Measurements from ENCODE around the gene SCAMP3. TPM values are rescaled to one million over a fixed set of nuclear protein-coding genes. Genes with fewer than 3 reads are reported as not detected.

Gene SCAMP3
- 73.5 and 116 TPM in 2 replicates for total RNA-seq

GRCh38 chr1:155261852-155262673 lies at the start of gene SCAMP3:
SCAMP3 (minus strand) TSS chr1:155262360; CDS start chr1:155262151, 209 bp downstream.

DNA sequence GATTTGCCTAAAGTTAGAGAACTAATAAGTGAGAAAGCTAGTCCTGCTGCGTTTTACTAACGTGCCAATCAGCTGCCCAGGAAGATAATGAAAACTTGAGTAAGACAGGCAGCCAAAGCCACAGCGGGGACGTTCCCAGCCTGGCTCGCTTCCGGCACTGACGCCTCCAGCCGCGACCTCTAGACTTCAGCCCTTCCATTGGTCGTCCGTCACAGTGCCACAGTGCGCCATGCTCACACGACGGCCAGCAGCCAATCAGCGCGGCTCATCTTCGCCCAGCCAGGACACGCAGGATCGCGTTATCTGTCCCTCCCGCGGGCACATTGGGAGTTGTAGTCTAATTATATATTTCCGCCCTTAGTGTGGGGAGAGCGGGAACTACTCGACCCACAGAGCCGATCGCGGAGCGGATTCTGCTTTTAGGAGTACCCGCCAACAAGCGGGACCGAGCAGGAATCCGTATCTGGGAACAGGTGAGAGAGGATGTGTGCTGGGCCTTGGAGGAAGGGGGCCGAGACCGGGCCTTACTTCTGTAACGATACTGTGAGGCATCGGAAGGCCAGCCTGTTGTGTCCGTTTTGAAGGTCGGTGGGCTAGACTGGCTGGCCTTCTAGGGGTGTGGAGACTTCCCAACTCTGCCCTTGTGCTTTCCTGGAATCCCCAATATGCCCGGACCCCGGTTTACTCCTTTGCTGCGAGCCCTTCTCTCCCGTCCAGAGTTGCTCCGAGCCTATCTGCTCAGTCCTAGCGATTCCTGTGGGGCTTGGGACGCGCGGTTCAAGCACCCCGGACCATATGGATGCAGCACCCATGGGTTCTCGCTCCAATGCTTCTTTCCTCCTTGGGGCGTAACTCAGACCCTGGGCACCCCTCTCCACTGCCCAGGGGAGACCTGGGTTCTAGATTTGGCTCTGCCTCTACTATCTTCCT lies 46.6 kb upstream of the SCAMP3 start, which contains the start of gene FDPS:
TSS of gene FDPS (plus strand) at position 374 of the 930 bp plus-strand sequence. CDS start 924 bp downstream, outside the sequence.

DNA sequence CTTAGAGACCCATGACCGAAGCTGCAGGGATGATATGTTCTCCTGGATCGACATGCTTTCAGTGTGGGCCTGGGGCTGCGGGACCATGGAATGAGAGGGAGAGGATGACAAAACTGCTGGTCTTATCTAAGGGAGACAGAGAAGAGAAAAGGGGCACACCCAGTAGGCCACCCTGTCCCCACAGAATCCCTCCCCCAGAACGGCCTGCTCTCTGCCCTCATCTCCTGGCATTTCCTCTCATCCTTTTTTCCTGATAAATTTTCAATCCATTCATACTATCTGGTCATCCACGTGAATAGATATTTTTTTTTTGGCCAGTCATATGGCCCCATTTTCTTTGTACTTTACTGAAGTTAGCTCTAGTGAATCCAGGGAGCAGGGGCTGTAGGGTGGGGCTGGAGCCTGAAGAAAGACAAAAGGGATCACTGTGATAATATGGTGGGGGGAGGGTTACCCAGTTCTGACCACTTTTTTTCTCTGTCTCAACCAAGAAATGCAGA lies 39.2 kb upstream of the SCAMP3 start, which contains the start of gene PKLR:
TSS of gene PKLR (minus strand) at position 97 of the 500 bp plus-strand sequence. CDS start at position 54, 43 bp downstream.

GRCh38 chr1:155277070-155277901 lies 15.1 kb upstream of the SCAMP3 start, which contains the start of gene HCN3:
HCN3 (plus strand) TSS chr1:155277463; CDS start chr1:155277591, 128 bp downstream.

DNA sequence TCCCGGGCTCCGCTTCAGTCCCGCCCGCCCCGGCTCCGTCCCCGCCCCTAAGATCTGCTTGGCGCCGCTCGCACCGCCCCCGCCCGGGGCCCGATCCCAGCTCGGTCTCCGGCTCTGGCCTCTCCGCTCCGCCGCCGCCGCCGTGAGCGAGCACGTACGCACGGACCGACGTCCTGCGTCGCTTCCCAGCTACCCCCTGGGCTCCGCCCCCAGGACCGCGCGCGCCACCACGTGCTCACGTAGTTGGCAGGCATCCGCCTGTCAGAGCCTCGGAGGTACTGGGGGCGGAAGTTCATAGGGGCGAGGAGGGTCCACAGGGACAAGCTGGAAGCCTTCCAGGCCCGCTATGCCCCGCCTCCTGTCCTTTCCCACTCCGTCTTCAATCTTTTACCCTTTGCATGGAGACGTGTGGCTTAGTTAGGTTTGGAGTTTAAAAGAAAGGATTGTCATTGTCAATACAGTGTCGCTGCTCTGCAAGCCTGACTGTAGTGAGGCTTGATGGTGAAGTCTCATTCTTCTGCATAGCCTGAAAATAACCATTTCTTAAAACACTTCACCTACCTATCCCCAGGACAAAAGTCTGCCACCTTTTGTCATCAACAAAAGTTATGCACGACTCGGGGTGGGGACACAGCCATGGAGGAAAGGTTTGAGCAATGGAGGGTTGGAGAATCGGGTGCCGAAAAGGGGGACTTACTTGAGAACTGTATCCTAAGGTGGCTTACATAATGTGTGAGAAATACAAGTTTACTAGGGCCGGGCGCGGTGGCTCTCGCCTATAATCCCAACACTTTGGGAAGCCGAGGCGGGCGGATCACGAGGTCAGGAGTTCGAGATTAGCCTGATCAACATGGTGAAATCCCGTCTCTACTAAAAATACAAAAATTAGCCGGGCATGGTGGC lies 11.4 kb upstream of the SCAMP3 start, which contains the start of gene CLK2:
TSS of gene CLK2 (minus strand) at position 162 of the 903 bp plus-strand sequence. CDS start 2,527 bp downstream, outside the sequence.

DNA sequence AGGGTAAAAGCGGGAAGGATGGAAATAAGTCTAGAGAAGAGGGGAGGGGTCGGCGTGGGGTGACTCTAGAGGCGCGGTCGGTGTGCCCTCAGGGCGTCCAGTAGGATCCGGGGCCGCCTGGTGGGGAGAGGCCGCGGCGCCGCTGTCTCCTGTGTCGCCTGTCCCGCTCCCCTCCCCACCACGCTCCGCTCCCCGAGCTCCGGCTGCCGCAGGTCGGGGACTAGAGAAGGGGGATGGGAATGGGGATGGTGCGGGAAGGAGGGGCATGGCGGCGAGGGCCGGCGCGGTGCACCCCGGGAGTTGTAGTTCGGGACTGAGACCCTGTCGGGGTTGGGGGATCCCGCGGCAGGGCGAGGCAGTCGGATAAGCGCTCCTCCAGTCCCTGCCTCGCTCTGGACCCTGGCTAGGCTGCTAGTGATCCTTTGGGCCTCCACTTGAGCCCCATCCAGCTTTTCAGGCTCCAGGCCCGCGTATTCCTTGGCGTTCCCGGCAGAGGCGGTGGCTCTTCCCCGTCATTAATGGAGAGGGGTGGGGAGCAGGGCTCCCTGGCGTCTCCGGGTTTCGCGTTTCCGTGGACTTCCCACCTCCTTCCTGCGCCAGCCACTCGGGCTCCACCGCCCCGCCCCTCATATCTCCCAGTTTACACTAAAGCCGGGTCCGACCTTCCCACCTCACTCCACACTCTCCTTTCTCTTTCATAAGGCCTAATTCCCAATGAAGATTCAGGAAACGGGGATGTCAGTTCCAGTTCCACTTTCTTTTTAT lies 6.7 kb downstream of the SCAMP3 start, which contains the start of gene ENTREP3:
TSS of gene ENTREP3 (minus strand) at position 241 of the 765 bp plus-strand sequence. CDS start 606 bp downstream, outside the sequence.

DNA sequence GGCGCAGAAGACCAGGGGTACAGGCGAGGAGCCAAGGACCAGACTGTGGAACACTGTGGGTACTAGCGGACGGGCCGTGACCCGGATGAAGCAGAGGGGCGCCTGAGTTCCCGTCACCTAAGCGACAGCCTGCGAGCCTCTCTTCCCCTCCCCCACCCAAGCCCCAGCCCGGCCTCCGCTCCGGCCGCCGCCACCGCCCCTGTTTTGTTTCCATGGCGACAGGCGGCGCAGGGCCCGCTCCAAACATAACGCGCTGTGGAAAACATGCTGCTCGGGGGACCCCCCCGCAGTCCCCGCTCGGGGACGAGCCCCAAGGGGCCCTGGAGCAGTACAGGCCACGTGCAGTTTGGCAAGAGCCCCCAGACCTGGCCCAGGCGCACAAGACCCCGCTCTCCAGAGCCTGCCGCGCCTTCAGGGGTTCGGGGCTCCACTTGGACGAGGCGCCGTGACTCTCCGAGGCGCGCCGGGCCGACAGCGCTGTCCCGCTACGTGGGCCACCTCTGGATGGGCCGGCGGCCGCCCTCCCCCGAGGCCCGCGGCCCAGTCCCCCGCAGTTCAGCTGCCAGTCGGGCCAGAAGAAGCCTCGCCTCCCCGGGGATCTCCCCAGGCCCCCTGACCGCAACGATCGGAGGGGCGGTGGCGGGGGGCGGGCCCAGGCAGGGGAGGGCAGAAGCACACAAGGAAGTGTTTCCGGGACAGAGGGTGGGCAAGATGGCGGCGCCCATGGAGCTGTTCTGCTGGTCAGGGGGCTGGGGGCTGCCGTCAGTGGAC lies 53.4 kb downstream of the SCAMP3 start, which contains the start of gene MTX1:
TSS of gene MTX1 (plus strand) at position 155 of the 771 bp plus-strand sequence. CDS start at position 265, 110 bp downstream.

GRCh38 chr1:155207806-155208540 lies 54.2 kb downstream of the SCAMP3 start, which contains the start of gene THBS3:
THBS3 (minus strand) TSS chr1:155207897; CDS start chr1:155207876, 21 bp downstream.

Other genes with a start within 250 kb of the SCAMP3 start
- not detected in 2 replicates for gene DCST2, start 228.6 kb downstream of the SCAMP3 start, total RNA-seq
- gene DCST1, start 228.5 kb downstream of the SCAMP3 start, total RNA-seq, result not detected in 2 replicates
- 33.1 and 81.6 TPM in 2 replicates for gene ADAM15, start 211.0 kb downstream of the SCAMP3 start, total RNA-seq
- 10.2 and 11.7 TPM in 2 replicates for gene EFNA4, start 198.6 kb downstream of the SCAMP3 start, total RNA-seq
- 1.7 and 1.9 TPM in 2 replicates for gene EFNA3, start 183.5 kb downstream of the SCAMP3 start, total RNA-seq
- 1.8 and 14.9 TPM in 2 replicates for gene EFNA1, start 134.5 kb downstream of the SCAMP3 start, total RNA-seq
- gene SLC50A1, start 126.5 kb downstream of the SCAMP3 start, total RNA-seq, result 21.5 and 51.5 TPM in 2 replicates
- 87.8 and 104 TPM in 2 replicates for gene DPM3, start 121.8 kb downstream of the SCAMP3 start, total RNA-seq
- gene KRTCAP2, start 89.1 kb downstream of the SCAMP3 start, total RNA-seq, result 133 and 203 TPM in 2 replicates
- gene TRIM46, start 88.5 kb downstream of the SCAMP3 start, total RNA-seq, result 3.6 and 6.4 TPM in 2 replicates
- gene THBS3, start 54.5 kb downstream of the SCAMP3 start, total RNA-seq, result 15.5 and 19.9 TPM in 2 replicates
- gene MTX1, start 53.7 kb downstream of the SCAMP3 start, total RNA-seq, result 70.7 and 116 TPM in 2 replicates
- 15.5 and 45.0 TPM in 2 replicates for gene ENTREP3, start 6.9 kb downstream of the SCAMP3 start, total RNA-seq
- 19.5 and 23.6 TPM in 2 replicates for gene CLK2, start 11.1 kb upstream of the SCAMP3 start, total RNA-seq
- gene HCN3, start 15.1 kb upstream of the SCAMP3 start, total RNA-seq, result 0.08 and 0.26 TPM in 2 replicates
- not detected in 2 replicates for gene PKLR, start 39.1 kb upstream of the SCAMP3 start, total RNA-seq
- 85.9 and 462 TPM in 2 replicates for gene FDPS, start 46.5 kb upstream of the SCAMP3 start, total RNA-seq
- gene RUSC1, start 58.5 kb upstream of the SCAMP3 start, total RNA-seq, result 30.7 and 32.8 TPM in 2 replicates

Measured in epithelial cell of alveolus of lung (primary cell).